ENCODE measurements around the gene TNFAIP8L1. TPM values are rescaled to one million over a fixed set of nuclear protein-coding genes. Genes with fewer than 3 reads are reported as not detected.
A peak's percentile ranks its signal among the peaks of the same experiment; 100 is the strongest.

The TNFAIP8L1 gene
- total RNA-seq, 2 donors from 2014 or later, result 25.9 to 31.3 TPM

DNA sequence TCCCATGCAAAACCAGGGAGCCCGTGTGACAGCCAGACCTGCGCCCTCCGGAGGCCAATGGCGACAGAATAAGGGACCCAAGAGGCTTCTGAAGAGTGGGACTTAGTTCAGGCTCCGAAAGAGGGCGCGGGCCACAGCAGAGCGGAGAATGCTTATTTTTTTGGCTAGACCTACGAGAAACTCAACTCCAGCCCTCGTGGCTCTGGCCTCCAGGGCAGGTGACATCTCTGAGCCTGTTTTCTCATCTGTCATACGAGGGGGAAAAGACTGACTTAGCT, 61.3 kb downstream of the TNFAIP8L1 start:
- DNase-seq (ENCODE audit: low spot score in 2 of 2) (no peak), ATAC-seq (no peak)
- no peak overlapping the region for H3K27ac Mint-ChIP-seq
- no peaks in the 10 kb centered on the region for H3K9me3 Mint-ChIP-seq
- no peaks in the 10 kb centered on the region for H3K36me3 Mint-ChIP-seq

DNA sequence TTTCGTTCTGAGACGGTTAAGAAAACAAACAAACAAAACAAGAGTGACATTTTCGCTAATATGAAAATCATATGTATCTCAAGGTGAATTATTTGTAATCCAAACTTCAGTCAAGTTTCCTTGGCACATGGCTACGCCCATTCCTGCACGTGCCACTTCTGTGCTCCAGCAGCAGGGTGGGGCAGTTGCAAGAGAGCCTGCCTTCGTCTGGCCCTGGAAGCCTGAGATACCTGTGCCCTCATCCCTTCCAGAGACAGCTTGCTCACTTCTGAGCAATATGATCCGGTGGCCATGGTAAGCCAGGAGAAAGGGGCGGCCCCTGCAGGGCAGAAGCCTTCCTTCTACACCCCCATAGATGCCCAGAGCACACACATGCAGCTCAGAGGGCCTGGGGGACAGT, 62.2 kb downstream of the TNFAIP8L1 start:
- ATAC-seq, result no peak
- no peak for DNase-seq (ENCODE audit: low spot score in 2 of 2)
- no peaks in the 10 kb centered on the region for H3K36me3 Mint-ChIP-seq
- H3K27ac Mint-ChIP-seq, result no peak overlapping the region
- no peaks in the 10 kb centered on the region for H3K9me3 Mint-ChIP-seq

DNA sequence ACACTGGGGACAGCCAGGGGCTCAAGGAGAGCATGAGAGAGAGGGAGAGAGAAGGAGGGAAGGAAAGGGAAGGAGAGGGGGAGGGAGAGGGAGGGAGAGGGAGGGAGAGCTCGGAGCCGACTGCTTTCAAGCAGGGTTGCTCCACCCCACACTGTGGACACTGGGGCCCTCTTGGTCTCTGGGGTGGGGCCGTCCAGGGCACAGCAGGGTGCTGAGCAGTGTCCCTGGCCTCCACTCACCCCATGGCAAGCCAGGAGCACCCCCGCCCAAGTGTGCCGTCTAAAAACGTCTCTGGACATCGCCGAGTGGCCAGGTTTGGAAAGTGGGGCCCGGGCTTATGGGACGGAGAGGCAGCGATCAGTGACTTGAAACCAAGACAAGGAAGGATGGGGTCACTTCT, 63.4 kb downstream of the TNFAIP8L1 start:
- H3K36me3 Mint-ChIP-seq, result no peaks in the 10 kb centered on the region
- peak overlapping the region in 1 of 2 donors; percentile 88 for H3K27ac Mint-ChIP-seq
- ATAC-seq, result no peak
- no peak for DNase-seq (ENCODE audit: low spot score in 2 of 2)
- no peaks in the 10 kb centered on the region for H3K9me3 Mint-ChIP-seq

DNA sequence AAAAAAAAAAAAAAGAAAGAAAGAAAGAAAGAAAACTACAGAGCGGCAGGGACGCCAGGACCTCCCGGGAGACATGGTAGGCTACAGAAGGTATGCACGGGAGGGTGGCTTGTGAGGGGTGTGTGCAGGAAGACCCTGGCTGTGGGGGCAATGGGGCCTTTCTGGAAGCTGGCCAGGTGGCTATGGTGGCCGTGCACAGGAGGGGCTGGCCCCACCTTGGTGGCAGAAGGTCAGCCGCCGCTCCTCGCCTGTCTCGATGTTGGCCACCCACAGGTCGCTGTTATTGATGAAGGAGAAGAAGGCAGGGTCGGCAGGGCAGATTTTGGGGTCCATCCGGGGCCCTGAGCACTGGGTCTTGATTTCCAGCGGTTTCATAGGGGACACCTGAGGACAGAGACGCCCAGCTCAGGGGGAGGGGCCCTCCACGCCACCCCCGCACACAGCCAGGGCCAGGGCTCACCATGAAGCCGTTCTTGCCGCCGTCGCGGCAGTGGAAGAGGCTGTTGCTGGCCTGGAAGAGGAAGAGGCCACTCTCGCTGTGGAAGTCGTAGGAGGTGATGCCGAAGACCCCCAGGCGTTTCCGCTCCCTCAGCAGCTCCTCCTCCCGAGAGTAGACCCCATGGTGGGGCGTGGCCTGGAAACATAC, 64.5 kb downstream of the TNFAIP8L1 start:
- no peak for DNase-seq (ENCODE audit: low spot score in 2 of 2)
- Mint-ChIP-seq H3K36me3 (no peaks in the 10 kb centered on the region), H3K9me3 (no peaks in the 10 kb centered on the region), H3K27ac (no peak overlapping the region)
- ATAC-seq, result no peak

DNA sequence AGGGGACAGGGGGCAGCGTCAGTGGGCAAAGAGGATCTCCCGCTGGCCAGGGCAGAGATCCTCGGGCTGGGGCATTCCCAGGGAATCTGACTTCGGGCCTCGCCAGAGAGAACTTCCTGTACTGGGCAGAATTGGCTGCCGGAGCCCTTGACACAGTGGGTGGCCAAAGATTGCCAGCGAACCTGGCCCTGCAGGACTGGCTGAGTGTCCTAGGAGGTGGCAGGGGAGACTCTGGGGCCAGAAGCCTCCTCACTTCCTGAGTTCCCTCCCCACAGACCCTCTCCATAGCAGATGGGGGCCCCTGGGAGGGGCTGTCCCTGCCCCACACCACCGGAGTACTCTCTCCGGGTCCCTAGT, 65.0 kb downstream of the TNFAIP8L1 start:
- Mint-ChIP-seq H3K9me3 (no peaks in the 10 kb centered on the region), H3K36me3 (no peaks in the 10 kb centered on the region), H3K27ac (no peak overlapping the region)
- ATAC-seq, result no peak
- DNase-seq (ENCODE audit: low spot score in 2 of 2), result no peak

Other genes starting within 250 kb of the TNFAIP8L1 start
- gene SH3GL1, start 239.0 kb upstream of the TNFAIP8L1 start, total RNA-seq, result 10 to 100 TPM; 40.9 to 53.4 TPM
- 10 to 100 TPM; 67.1 to 93.6 TPM for gene CHAF1A, start 236.9 kb upstream of the TNFAIP8L1 start, total RNA-seq
- 10 to 100 TPM; 31.1 to 42.4 TPM for gene UBXN6, start 181.7 kb upstream of the TNFAIP8L1 start, total RNA-seq
- 10 to 100 TPM; 49.2 to 64.7 TPM for gene HDGFL2, start 167.2 kb upstream of the TNFAIP8L1 start, total RNA-seq
- under 1 TPM in 1 of 2 donors, not detected in 1; 0.08 TPM for gene PLIN4, start 121.0 kb upstream of the TNFAIP8L1 start, total RNA-seq
- under 1 TPM in 1 of 2 donors, not detected in 1; 0.41 TPM for gene PLIN5, start 104.3 kb upstream of the TNFAIP8L1 start, total RNA-seq
- 1 to 10 TPM in 1 of 2 donors, under 1 TPM in 1; 0.23 to 3.0 TPM for gene LRG1, start 99.5 kb upstream of the TNFAIP8L1 start, total RNA-seq
- not detected for gene SEMA6B, start 79.8 kb upstream of the TNFAIP8L1 start, total RNA-seq
- gene MYDGF, start 30.8 kb downstream of the TNFAIP8L1 start, total RNA-seq, result 10 to 100 TPM; 40.2 to 48.5 TPM
- 10 to 100 TPM; 55.2 to 59.0 TPM for gene DPP9, start 84.3 kb downstream of the TNFAIP8L1 start, total RNA-seq
- 10 to 100 TPM in 1 of 2 donors, 1 to 10 TPM in 1; 9.3 to 11.4 TPM for gene FEM1A, start 152.2 kb downstream of the TNFAIP8L1 start, total RNA-seq
- gene TICAM1, start 192.2 kb downstream of the TNFAIP8L1 start, total RNA-seq, result 10 to 100 TPM; 18.8 to 27.5 TPM
- 10 to 100 TPM; 47.5 TPM for gene PLIN3, start 228.2 kb downstream of the TNFAIP8L1 start, total RNA-seq